ENCODE results near the gene LRP2.
"Not testable (repeated sequence)": the region's sequence is repeated elsewhere in the genome, so short reads cannot be mapped to it uniquely, and the experiment has no call there.

Gene LRP2

GRCh38 chr2:169300636-169301530, 61.5 kb downstream of the LRP2 start:
- DNase-seq, result no peak

- no peak for DNase-seq
Observed at GRCh38 chr2:169298007-169298406, 64.3 kb downstream of the LRP2 start.

- DNase-seq, result no peak
Observed at GRCh38 chr2:169294001-169294675, 68.2 kb downstream of the LRP2 start.

GRCh38 chr2:169291517-169291916, 70.8 kb downstream of the LRP2 start:
- DNase-seq, result no peak

- DNase-seq, result no peak
Observed at GRCh38 chr2:169290433-169290832, 71.9 kb downstream of the LRP2 start.

- DNase-seq, result no peak
Observed at GRCh38 chr2:169287666-169288065, 74.7 kb downstream of the LRP2 start.

GRCh38 chr2:169286624-169287231, 75.6 kb downstream of the LRP2 start:
- DNase-seq, result no peak

- DNase-seq, result no peak
Observed at GRCh38 chr2:169285531-169286235, 76.7 kb downstream of the LRP2 start.

GRCh38 chr2:169280502-169280901, 81.8 kb downstream of the LRP2 start:
- no peak for DNase-seq

GRCh38 chr2:169275696-169276444, 86.5 kb downstream of the LRP2 start:
- no peak for DNase-seq

GRCh38 chr2:169272010-169272409, 90.3 kb downstream of the LRP2 start:
- no peak for DNase-seq

- not testable (repeated sequence) for DNase-seq
Observed at GRCh38 chr2:169270574-169270973, 91.8 kb downstream of the LRP2 start.

- DNase-seq, result no peak
Observed at GRCh38 chr2:169265591-169265990, 96.7 kb downstream of the LRP2 start.

- DNase-seq, result no peak
Observed at GRCh38 chr2:169260846-169261642, 101.3 kb downstream of the LRP2 start.

GRCh38 chr2:169260246-169260645, 102.1 kb downstream of the LRP2 start:
- no peak for DNase-seq

- DNase-seq, result no peak
Observed at GRCh38 chr2:169259402-169259801, 102.9 kb downstream of the LRP2 start.

GRCh38 chr2:169258045-169258601, 104.2 kb downstream of the LRP2 start:
- DNase-seq, result no peak

GRCh38 chr2:169254774-169255173, 107.6 kb downstream of the LRP2 start:
- no peak for DNase-seq

GRCh38 chr2:169247211-169247610, 115.1 kb downstream of the LRP2 start:
- DNase-seq, result no peak

- DNase-seq, result no peak
Observed at GRCh38 chr2:169240405-169240804, 121.9 kb downstream of the LRP2 start.

GRCh38 chr2:169237939-169238338, 124.4 kb downstream of the LRP2 start:
- DNase-seq, result no peak
